HTERT RPE-1 (cell line): ENCODE measurements around the gene AXDND1.

Source experiments
- in situ Hi-C: fragments of 300-500 bp; cut with MboI; formaldehyde crosslinking; loops from 4 replicates; pipeline ENCODE4 v1.14.3; 2020; ENCODE audit warnings: low sequenced_read_pairs

AXDND1 gene, protein sequence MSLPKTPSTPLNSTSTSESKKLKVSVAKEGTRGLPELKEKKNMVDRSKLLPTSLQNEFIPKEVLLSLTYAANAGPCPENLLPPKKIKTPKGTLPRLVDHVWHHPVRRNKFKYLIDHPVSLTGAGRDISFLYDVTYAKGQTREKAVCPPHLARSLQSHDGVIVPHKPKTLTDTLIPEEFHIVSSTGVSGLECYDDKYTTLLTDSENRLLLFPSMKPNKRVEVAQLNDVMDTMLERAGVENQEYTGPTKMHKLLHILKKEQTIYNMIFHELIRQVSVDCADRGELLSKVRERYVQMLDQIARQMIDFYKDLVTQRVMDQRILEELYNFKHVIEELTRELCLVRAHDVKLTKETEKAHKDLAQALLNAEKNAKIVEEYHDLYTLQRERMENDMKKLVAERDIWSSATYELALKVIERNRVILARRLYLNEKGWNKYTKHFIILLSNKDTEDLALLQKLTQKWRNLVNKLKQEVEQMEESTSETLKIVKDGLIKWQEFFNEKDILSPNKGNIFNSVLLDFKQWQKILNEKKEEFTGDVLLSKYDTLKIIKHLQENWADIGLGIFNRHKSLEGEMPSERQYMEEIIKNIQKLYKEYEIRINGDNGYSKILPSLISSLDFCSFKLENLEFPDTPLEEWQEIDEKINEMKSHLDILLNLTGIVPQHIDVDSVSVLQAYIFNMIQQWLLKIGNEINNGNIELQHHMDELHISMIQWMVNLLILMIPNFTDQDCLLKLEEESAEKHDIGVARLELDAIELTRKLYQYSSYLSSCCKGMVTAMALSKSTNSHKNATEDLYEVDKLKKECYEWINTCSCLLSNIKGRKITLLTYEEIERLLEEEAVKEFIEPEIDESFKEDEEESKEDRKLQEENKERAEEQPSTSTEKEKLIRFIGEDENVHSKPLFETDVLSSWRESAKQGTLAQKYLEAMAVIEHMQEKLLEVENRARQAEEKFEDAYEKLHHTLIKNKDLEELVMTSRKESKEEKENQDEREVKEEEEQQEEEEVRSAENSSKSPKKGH

DNA sequence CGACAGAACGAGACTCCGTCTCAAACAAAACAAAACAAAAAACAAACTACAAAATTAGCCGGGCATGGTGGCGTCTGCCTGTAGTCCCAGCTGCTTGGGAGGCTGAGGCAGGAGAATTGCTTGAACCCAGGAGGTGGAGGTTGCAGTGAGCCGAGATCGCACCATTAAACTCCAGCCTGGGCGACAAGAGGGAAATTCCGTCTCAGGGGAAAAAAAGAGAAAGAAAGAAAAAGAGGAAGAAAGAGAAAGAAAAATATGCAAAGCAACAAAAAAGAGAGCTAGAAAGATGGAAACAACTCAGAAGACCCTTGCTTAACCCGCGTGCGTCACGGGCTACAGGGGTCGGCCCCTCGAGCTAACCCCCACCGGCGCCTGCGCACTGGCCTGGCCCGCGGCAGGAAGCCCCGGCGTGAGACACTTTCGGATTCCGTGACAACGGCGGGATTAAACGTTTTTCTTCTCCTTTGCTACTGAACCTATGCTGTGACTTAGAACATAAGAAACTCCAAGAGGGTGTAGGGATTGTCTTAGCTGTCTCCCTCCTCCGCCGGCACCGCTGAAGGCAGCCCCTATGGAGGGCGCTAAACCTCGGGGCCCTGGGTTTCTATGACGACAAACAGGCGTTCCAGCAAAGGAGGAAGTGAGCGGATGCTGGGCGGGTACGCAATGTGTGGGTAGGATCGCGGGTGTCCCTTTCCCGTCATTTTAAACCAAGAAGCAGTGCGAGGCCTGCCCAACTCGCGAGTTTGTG, at the start of gene AXDND1:
AXDND1 (plus strand) TSS at position 630 of the 751 bp plus-strand sequence. CDS start 539 bp downstream, outside the sequence.
- in situ Hi-C loops, result no loop called here

DNA sequence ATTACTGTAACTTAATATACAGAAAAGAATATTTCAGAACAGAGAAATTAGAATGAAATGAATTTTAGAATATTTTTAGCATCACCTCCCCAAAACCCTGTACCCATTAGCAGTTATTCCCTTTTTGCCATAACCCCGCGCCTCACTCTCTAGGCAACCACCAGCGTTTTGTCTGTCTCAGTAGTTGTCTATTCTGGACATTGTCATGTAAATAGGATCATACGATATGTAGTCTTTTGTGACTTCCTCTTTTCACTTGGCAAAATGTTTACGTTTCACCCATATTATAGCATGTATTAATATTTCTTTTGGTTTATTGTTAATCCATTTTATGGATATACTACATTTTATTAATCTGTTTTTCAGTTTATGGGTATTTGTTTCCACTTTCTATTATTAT, 47.3 kb upstream of the AXDND1 start:
- in situ Hi-C loops, result no loop called here

DNA sequence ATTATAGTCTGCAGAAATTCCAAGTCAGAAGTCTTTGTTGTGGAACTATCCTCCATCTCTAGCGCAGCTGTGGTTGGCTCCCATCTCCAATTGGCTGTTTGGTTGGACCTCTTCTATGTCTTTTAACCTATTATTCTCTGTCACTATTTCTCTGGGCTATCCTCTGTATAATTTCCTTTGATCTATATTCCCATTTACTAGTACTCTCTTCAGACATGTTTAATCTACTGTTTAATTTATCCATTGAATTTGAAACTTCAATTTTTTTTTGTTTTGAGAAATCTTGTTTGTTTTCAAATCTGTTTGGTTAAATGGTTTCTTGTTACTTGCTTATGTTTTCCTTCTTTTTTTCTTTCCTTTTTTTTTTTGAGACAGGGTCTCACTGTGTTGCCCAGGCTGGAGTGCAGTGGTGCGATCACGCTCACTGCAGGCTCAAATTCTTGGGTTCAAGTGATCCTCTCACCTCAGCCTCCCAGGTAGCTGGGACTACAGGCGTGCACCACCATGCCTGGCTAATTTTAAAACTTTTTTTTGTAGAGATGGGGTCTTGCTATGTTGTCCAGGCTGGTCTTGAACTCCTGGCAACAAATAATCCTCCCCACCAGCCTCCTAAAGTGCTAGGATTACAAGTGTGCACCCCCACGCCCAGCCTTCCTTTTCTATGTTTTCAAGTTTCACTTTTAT, 44.1 kb upstream of the AXDND1 start:
- in situ Hi-C loops, result no loop called here

DNA sequence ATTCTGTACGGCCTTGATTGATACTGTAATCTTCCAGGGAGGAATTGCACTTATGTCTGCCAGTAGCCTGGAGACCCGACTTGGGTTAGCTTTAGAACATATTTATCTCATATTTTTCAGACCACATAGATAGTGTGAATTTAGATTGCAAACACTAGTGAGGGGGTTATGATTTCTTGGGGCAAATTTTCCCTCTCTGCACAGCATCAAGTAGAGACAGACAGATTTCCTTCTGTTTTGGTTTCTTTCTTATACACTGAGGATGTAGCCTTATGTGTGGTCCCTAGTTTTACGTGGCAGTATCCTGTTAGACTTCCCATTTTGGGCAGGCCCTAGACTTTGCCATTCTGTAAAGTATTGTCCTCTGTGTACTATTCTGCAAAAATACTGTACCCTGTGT, 43.2 kb upstream of the AXDND1 start:
- in situ Hi-C loops, result no loop called here

DNA sequence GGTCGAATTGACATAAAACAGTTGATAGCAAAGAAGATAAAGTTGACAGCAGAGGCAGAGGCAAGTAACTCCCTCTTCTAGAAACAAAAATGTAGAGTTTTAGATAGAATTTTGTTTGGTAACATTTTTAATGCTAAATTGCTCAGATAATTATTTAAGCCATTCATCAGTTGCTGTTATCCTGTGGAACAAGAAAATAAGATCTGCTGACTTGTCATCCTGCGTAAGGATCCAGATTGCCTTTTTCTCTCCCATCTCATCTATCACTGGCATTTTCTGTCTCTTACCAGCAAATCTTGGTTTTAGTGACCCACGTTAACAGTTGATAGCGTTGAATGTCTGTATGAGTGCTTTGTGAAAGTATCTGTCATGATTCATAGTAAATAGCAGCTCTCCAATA, 42.3 kb upstream of the AXDND1 start:
- in situ Hi-C loops, result no loop called here

DNA sequence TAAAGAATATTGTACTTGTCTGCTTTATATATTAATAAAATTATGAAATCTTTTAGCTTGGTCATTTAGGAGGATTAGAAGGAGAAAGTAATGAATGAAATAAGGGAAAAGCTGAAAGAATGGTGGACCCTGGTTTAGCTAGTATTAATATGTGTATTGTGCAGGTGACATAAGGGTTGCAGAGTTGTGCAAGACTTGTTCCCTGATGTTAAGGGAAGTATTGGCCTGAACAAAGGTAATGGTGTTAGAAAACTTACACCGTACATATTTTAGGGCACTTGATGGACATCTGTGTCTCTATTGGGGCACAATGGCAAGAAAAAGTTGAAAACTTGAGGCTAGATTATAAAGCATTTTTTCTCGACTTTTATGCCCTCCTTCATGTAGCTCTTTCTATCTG, 39.9 kb upstream of the AXDND1 start:
- in situ Hi-C loops, result no loop called here

DNA sequence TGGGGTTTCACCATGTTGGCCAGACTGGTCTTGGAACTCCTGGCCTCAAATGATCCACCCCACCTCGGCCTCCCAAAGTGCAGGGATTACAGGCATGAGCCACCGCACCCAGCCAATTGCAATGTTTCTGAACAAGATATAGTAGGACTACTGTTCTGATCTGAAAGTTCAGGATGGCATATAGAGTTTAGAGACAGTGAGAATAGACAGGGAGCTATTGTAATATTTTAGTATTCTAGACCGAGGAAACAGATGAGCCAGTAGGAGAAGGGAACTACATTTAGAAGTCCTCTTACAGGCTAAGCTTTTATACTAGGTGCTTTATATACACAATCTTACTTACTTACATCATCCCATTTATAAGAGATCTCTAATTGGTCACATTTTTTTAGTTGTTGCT, 39.0 kb upstream of the AXDND1 start:
- in situ Hi-C loops, result no loop called here

DNA sequence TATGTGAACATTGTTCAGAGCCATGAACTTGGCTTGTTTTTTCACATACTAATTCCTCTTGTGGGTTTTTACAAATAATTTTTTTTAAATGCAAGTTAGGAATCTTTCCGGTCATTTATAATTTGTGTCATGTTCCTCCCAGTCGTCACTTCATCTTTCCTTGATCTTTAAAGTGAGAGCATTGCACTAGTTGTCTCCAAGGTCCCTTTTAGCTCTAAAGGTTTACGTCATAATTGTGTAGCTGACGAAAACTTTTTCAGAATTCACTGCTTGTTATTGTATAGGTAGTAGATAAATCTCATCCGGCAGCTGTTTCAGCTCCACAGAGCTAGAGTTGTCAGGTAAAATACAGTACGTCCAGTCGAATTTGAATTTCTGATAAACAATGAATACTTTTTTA, 38.6 kb upstream of the AXDND1 start:
- in situ Hi-C loops, result no loop called here

DNA sequence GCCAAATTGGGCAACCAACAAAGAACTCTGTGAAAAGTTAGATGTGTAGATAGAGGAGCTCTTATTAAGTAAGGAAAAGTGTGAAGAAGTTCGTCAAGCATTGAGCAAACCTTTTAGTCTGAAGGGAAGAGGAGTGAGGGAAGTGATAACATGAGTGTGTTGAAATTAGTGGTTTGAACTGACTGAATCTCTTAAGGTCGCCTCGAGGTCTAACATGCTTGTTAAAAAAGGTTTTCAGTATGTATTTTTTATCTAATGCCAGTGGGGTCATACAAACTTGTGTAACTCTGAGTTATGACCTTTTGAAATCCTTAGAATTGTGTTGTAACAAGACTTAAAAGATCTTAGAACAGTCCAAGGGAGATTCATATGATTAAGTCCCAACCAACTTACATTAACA, 38.1 kb upstream of the AXDND1 start:
- in situ Hi-C loops, result no loop called here

DNA sequence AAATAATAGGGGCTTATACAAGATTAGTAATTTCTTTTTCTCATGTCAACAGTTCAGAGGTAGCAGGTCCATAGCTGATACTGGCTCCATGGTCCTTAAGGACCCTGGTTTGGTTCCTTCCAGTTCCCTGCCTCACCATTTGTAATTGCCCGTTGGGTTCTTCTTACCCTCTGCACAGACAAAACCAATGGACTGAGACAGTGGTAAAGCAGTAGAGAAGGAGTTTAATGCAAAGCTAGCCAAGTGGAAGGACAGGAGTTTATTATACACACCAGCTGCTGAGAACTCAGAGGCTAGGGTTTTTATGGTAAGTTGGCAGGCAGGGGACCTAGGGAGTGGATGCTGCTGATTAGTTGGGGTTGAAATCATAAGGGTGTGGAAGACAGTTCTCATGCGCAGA, 35.9 kb upstream of the AXDND1 start:
- in situ Hi-C loops, result no loop called here

DNA sequence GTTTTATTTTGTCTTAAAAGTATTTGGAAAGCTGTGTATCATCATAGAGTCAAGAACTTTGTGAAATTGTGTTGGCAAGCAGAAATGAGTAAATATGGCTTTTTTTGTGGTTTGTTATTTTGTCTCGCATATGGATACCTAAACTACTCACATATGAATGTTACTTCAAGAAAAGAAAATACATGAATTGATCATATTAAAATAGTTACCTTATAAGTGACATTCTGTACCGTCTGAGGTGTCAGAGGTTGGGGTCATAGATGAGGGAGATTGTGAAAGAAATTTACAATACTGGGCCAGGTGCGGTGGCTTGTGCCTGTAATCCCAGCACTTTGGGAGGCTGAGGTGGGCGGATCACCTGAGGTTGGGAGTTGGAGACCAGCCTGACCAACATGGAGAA, 31.3 kb upstream of the AXDND1 start:
- in situ Hi-C loops, result no loop called here

DNA sequence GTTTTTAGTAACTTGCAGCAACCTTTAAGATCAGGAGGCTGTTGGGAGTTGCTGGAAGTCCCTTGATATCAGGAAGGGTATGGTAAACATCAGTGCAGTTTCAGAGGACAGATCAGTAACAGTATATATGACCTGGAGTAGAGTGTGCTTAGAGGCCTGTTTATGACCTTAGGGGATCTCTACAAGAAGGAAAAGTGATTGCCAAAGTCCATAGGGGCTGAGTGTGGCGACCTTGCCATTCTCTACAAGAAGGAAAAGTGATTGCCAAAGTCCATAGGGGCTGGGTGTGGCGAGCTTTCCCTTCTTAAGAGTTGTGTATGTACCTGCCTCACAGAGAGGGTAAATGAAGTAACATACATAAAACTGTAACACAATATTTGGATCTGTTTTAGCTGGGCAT, 28.5 kb upstream of the AXDND1 start:
- in situ Hi-C loops, result no loop called here

DNA sequence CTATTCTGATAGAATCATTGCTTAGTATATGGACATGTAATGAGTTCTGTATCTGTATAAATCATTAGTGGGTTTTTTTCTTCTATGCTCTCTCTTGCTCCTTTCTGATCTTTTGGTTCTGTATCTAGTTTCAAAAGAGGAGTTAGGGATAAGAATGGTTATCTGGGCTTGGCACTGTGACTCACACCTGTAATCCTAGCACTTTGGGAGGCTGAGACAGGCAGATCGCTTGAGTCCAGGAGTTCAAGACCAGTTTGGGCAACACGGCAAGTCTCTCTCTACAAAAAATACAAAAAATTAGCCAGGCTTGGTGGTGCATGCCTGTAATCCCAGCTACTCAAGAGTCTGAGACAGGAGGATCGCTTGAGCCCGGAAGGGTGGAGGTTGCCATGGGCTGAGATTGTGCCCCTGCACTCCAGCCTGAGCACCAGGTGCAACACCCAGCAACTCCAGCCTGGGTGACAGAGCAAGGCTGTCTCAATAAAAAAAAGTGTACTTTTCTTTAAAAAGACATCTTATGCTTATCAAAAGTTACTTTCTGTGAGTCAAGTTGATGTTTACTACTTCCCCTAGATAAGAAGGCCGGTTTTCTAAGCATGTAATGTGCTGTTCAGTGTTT, 27.7 kb upstream of the AXDND1 start:
- in situ Hi-C loops, result no loop called here

DNA sequence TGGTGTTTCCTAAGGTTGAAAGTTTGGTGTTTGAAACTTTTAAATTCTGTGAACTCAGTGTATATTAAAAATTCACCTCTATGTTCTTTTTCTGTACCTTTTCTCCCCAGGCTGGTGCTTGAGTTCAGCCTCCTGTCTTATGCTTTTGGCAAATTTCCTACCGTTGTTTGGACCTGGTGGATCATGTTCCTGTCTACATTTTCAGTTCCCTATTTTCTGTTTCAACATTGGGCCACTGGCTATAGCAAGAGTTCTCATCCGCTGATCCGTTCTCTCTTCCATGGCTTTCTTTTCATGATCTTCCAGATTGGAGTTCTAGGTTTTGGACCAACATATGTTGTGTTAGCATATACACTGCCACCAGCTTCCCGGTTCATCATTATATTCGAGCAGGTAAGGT, 24.9 kb upstream of the AXDND1 start:
- in situ Hi-C loops, result no loop called here

DNA sequence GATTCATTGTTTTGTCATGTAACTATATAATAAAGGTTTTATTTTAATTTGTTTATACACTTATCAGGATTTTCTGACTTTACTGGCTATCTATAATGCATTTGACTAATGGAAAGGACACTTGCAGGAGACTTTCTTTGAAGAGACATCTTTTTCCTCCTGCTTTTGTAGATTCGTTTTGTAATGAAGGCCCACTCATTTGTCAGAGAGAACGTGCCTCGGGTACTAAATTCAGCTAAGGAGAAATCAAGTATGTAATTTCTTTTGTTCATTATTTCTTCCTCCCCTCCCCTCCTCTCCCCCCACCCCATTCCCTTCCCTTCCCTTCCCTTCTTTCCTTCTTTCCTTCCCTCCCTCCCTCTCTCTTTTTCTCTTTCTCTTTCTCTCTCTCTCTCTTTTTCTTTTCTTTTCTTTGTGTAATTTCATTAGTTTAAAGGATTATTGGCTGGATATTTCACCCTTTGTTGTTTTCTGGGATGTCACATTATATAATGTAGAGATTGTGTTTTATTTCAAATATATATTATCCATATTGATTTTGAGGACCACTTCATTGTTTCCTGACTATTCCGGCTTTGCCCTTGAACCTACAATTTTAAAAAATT, 23.7 kb upstream of the AXDND1 start:
- in situ Hi-C loops, result no loop called here

DNA sequence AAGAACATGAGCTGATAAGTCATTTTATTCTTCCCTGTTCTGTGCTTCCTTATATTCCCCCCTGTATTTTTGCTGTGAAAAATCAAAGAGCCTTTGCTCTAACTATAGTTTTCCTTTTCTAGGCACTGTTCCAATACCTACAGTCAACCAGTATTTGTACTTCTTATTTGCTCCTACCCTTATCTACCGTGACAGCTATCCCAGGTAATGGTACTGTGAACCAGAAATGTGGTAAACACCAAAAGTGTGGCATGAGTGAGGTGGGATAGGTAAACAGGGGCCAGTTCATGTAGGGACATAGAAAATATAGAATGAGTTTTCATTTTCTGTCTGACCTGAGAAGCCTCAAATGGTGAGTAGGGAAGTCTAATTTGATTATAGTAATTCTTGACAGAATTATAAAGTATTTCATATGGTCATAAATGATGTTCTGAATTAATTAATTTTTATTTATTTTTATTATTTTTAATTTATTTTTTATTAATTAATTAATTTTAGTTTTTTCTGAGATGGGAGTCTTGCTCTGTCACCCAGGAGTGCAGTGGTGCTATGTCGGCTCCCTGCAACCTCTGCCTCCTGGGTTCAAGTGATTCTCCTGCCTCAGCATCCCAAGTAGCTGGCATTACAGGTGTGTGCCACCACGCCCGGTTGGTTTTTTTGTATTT, 22.9 kb upstream of the AXDND1 start:
- in situ Hi-C loops, result no loop called here

DNA sequence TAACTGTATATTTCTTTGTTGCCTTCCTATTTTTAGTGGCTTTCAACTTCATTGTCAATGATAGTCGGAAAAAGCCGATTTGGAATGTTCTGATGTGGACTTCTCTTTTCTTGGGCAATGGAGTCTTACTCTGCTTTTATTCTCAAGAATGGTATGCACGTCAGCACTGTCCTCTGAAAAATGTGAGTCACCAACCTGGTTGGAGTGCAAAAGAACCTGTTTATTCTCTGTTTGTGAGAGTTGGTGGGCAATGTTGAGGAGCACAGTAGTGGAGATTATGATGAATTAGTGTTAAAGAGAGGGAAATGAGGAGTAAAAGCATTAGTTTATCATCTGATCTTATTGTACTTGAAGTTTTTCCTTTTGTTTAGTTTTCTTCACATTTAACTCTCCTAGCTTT, 14.5 kb upstream of the AXDND1 start:
- in situ Hi-C loops, result no loop called here

DNA sequence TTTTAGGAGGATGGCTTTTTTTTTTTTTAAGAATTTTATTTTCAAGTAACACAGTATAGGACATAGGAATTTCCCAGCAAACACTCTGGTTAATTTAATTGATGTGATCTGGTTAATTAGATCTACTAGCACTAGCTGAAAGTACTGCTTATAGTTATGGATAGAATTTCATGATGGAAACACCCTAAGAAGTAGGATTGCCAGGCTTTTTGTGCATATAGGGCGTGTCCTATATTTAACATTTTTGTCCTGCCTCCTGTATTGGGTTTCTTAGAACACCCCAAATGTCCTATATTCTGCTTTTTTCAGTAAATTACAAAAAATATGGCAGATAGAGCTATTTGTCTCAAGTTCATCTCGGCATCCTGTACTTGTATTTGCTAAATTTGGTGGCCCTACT, 13.5 kb upstream of the AXDND1 start:
- in situ Hi-C loops, result no loop called here

DNA sequence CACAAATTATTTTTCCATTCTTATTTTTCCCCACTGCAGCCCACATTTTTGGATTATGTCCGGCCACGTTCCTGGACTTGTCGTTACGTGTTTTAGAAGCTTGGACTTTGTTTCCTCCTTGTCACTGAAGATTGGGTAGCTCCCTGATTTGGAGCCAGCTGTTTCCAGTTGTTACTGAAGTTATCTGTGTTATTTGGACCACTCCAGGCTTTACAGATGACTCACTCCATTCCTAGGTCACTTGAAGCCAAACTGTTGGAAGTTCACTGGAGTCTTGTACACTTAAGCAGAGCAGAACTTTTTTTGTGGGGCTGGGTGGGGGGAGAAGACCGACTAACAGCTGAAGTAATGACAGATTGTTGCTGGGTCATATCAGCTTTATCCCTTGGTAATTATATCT, 12.2 kb upstream of the AXDND1 start:
- in situ Hi-C loops, result no loop called here
